Neuronal stem cell (in vitro differentiated cells): Measurements from ENCODE around the gene PARP6.

Experiments
- DNase-seq: peaks from one replicate; pipeline ENCODE4 v3.0.0-alpha.2; 2013; ENCODE audit warnings: low spot score
- H2AFZ ChIP-seq: one replicate; pipeline ENCODE4 v1.6.1; 2013; ENCODE audit warnings: mild to moderate bottlenecking, low read length, inconsistent platforms
- H2AK5ac ChIP-seq: 2 replicates; pipeline ENCODE4 v1.6.1; 2013; ENCODE audit warnings: low read depth, mild to moderate bottlenecking, inconsistent platforms, low read length, moderate library complexity, mixed read lengths
- H2BK120ac ChIP-seq: 2 replicates; pipeline ENCODE4 v1.6.1; 2013; ENCODE audit warnings: low read depth, mild to moderate bottlenecking, inconsistent platforms, low read length, moderate library complexity, mixed read lengths
- H2BK12ac ChIP-seq: one replicate; pipeline ENCODE4 v1.6.1; 2013; ENCODE audit warnings: low read length, inconsistent platforms
- H2BK15ac ChIP-seq: 2 replicates; pipeline ENCODE4 v1.6.1; 2013; ENCODE audit warnings: mild to moderate bottlenecking, low read length, inconsistent platforms, mixed read lengths
- H2BK5ac ChIP-seq: one replicate; pipeline ENCODE4 v1.6.1; 2013; ENCODE audit warnings: inconsistent platforms, mild to moderate bottlenecking, low read length, moderate library complexity
- H3K14ac ChIP-seq: one replicate; pipeline ENCODE4 v1.6.1; 2013; ENCODE audit warnings: low read length, inconsistent platforms
- H3K18ac ChIP-seq: 2 replicates; pipeline ENCODE4 v1.6.1; 2013; ENCODE audit warnings: low read length, inconsistent platforms
- H3K23ac ChIP-seq: 2 replicates; pipeline ENCODE4 v1.6.1; 2013; ENCODE audit warnings: low read depth, mild to moderate bottlenecking, mixed read lengths, low read length, inconsistent platforms; ENCODE audit not compliant: poor library complexity
- H3K27ac ChIP-seq: replicated peaks from 3 replicates; pipeline ENCODE4 v1.5.1; 2013; ENCODE audit warnings: low read length, inconsistent platforms
- H3K27me3 ChIP-seq, 3 experiments: 2 replicates each; pipeline ENCODE4 v1.6.1; 2013; ENCODE audit warnings: low read length in 3 of 3, mild to moderate bottlenecking in 2 of 3, inconsistent platforms in 1 of 3, low read depth in 1 of 3, mixed read lengths in 1 of 3, moderate library complexity in 1 of 3; ENCODE audit not compliant: control insufficient read depth in 3 of 3, insufficient read depth in 3 of 3
- H3K36me3 ChIP-seq, 2 donors: replicated peaks in 1 of 2; 2 replicates each; pipeline ENCODE4 v1.6.1; 2013; ENCODE audit warnings: low read length in 2 of 2; ENCODE audit not compliant: control insufficient read depth in 2 of 2, insufficient read depth in 2 of 2
- H3K4ac ChIP-seq: 2 replicates; pipeline ENCODE4 v1.6.1; 2013; ENCODE audit warnings: inconsistent platforms, mild to moderate bottlenecking, low read length, moderate library complexity
- H3K4me1 ChIP-seq, 2 donors: 1 replicate in 1 of 2; 2 replicates in 1 of 2; pipeline ENCODE4 v1.6.1; 2013; ENCODE audit warnings: low read length in 2 of 2, low read depth in 1 of 2; ENCODE audit not compliant: control insufficient read depth in 2 of 2, insufficient read depth in 1 of 2
- H3K4me2 ChIP-seq: one replicate; pipeline ENCODE4 v1.6.1; 2013; ENCODE audit warnings: mild to moderate bottlenecking, low read length, inconsistent platforms; ENCODE audit not compliant: insufficient read depth, poor library complexity, severe bottlenecking
- H3K4me3 ChIP-seq, 2 donors: 2 replicates each; pipeline ENCODE4 v1.5.1; 2013; ENCODE audit warnings: low read length in 2 of 2, mild to moderate bottlenecking in 2 of 2, inconsistent platforms in 1 of 2, moderate library complexity in 1 of 2
- H3K79me1 ChIP-seq: one replicate; pipeline ENCODE4 v1.6.1; 2013; ENCODE audit warnings: low read depth, mild to moderate bottlenecking, inconsistent platforms, low read length, moderate library complexity
- H3K9ac ChIP-seq: one replicate; pipeline ENCODE4 v1.6.1; 2013; ENCODE audit warnings: mild to moderate bottlenecking, low read depth, low read length, inconsistent platforms; ENCODE audit not compliant: poor library complexity
- H3K9me3 ChIP-seq, 2 donors: replicated peaks in 1 of 2; 2 replicates each; pipeline versions ENCODE3 to v1.6.1; 2013; ENCODE audit warnings: low read length in 2 of 2, mild to moderate bottlenecking in 2 of 2, inconsistent platforms in 1 of 2, low read depth in 1 of 2, mixed read lengths in 1 of 2, moderate library complexity in 1 of 2; ENCODE audit not compliant: control insufficient read depth in 2 of 2, insufficient read depth in 1 of 2
- H4K8ac ChIP-seq: one replicate; pipeline ENCODE4 v1.6.1; 2013; ENCODE audit warnings: low read depth, mild to moderate bottlenecking, inconsistent platforms, low read length, moderate library complexity
- H4K91ac ChIP-seq: one replicate; pipeline ENCODE4 v1.6.1; 2013; ENCODE audit warnings: low read length, low read depth, mild to moderate bottlenecking, inconsistent platforms; ENCODE audit not compliant: poor library complexity
- WGBS, 2 donors: extraction: QIAGEN DNeasy Blood & Tissue Kit; methylation state at CpG; one replicate each; pipeline ENCODE4 v1.1.7; 2013; ENCODE audit warnings: missing lambda C conversion rate in 2 of 2, mixed read lengths in 1 of 2; ENCODE audit not compliant: insufficient read length in 2 of 2, insufficient replicate concordance in 1 of 2; ENCODE audit errors: extremely low coverage in 2 of 2; 5-methylcytosine and 5-hydroxymethylcytosine counted together

Gene PARP6

DNA sequence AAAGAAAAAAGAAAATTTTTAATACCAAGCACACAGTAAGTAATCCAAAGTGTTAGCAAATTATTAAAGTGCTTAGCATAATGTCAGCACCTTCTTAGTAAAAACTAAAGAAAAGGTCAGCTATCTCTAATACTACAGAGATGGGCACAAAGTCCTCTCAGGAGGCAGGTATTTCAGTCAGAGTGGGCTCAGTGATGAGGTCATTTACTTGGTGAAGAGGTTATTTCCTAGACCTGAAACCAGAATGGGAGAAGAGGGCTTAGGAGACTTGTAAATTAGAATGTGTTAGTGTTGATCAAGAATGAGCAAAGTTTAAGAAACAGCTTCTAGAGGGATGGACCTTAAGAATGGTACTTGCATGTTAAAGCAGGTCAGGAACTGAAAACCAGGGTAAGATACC is 32.7 kb downstream of the PARP6 start:
- no peak overlapping the region for H2AFZ ChIP-seq
- H2BK15ac ChIP-seq: no peak overlapping the region
- H3K18ac ChIP-seq: no peak overlapping the region
- no peak overlapping the region for H4K8ac ChIP-seq
- H3K23ac ChIP-seq: no peak overlapping the region
- H2BK12ac ChIP-seq: no peak overlapping the region
- H3K14ac ChIP-seq: no peak overlapping the region
- H3K4me1 ChIP-seq: peaks cover 0 to 9% of the 10 kb centered on the region in 2 donors
- H3K4me2 ChIP-seq: no peak overlapping the region
- H3K36me3 ChIP-seq: peaks cover 13 to 60% of the 10 kb centered on the region in 2 donors
- H2BK5ac ChIP-seq: no peak overlapping the region
- H3K79me1 ChIP-seq: no peaks in the 10 kb centered on the region
- no peak overlapping the region for H3K4me3 ChIP-seq
- H3K9me3 ChIP-seq: no peaks in the 10 kb centered on the region
- no peak overlapping the region for H4K91ac ChIP-seq
- no peak for DNase-seq
- H2BK120ac ChIP-seq: no peak overlapping the region
- H3K9ac ChIP-seq: no peak overlapping the region
- H2AK5ac ChIP-seq: no peak overlapping the region
- no peaks in the 10 kb centered on the region for H3K27me3 ChIP-seq
- no peak overlapping the region for H3K4ac ChIP-seq
- no peak overlapping the region for H3K27ac ChIP-seq

DNA sequence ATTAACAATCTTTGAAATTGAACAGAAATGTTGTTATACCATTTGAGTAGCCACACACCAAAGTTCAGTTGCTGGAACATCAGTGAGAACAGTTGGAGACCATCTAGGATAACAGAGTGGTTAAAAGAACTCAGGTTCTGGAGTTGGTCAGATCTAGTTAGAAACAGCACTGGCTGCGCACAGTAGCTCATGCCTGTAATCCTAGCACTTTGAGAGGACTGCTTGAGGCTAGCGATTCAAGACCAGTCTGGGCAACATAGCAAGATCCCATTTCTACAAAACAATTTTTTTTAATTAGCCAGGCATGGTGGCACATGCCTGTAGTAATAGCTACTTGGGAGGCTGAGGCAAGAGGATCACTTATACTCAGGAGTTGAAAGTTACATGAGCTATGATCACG is 33.8 kb downstream of the PARP6 start:
- H2BK5ac ChIP-seq: no peak overlapping the region
- no peak overlapping the region for H3K9ac ChIP-seq
- no peak overlapping the region for H3K4ac ChIP-seq
- H3K4me2 ChIP-seq: no peak overlapping the region
- H2AK5ac ChIP-seq: no peak overlapping the region
- no peaks in the 10 kb centered on the region for H3K79me1 ChIP-seq
- H3K23ac ChIP-seq: no peak overlapping the region
- H4K91ac ChIP-seq: no peak overlapping the region
- no CpG with 5 or more reads among the region's 3 CpGs for WGBS, 2 donors
- no peaks in the 10 kb centered on the region for H3K9me3 ChIP-seq
- no peaks in the 10 kb centered on the region for H3K27me3 ChIP-seq
- no peak overlapping the region for H3K27ac ChIP-seq
- H3K4me3 ChIP-seq: no peak overlapping the region
- no peak overlapping the region for H2BK12ac ChIP-seq
- H3K36me3 ChIP-seq: peaks cover 13 to 49% of the 10 kb centered on the region in 2 donors
- peaks cover 0 to 9% of the 10 kb centered on the region in 2 donors for H3K4me1 ChIP-seq
- DNase-seq: no peak
- no peak overlapping the region for H2AFZ ChIP-seq
- H2BK120ac ChIP-seq: no peak overlapping the region
- H3K14ac ChIP-seq: no peak overlapping the region
- H3K18ac ChIP-seq: no peak overlapping the region
- H2BK15ac ChIP-seq: no peak overlapping the region
- no peak overlapping the region for H4K8ac ChIP-seq

GRCh38 chr15:72237853-72238224 is 34.5 kb downstream of the PARP6 start:
- Histone ChIP-seq H2BK12ac (no peak overlapping the region), H3K4me3 (no peak overlapping the region), H3K9me3 (no peaks in the 10 kb centered on the region), H2BK5ac (no peak overlapping the region), H2AFZ (no peak overlapping the region), H3K79me1 (no peaks in the 10 kb centered on the region), H3K9ac (no peak overlapping the region), H3K4ac (no peak overlapping the region), H3K4me1 (peaks cover 1 to 6% of the 10 kb centered on the region in 2 donors), H2BK120ac (no peak overlapping the region), H4K8ac (no peak overlapping the region), H3K4me2 (no peak overlapping the region), H4K91ac (no peak overlapping the region), H2AK5ac (no peak overlapping the region), H3K23ac (no peak overlapping the region), H3K27me3 (no peaks in the 10 kb centered on the region), H3K18ac (no peak overlapping the region), H3K36me3 (peaks cover 12 to 42% of the 10 kb centered on the region in 2 donors), H2BK15ac (no peak overlapping the region), H3K27ac (no peak overlapping the region), H3K14ac (no peak overlapping the region)
- no peak for DNase-seq
- WGBS, 2 donors: no CpG with 5 or more reads among the region's 1 CpG

- peaks cover 4 to 6% of the 10 kb centered on the region in 2 donors for H3K4me1 ChIP-seq
- no peak overlapping the region for H3K23ac ChIP-seq
- no peak overlapping the region for H2BK15ac ChIP-seq
- H3K79me1 ChIP-seq: no peaks in the 10 kb centered on the region
- no peak overlapping the region for H2BK5ac ChIP-seq
- no peak overlapping the region for H3K18ac ChIP-seq
- H3K9ac ChIP-seq: no peak overlapping the region
- H2BK120ac ChIP-seq: no peak overlapping the region
- H2BK12ac ChIP-seq: no peak overlapping the region
- DNase-seq: no peak
- no peaks in the 10 kb centered on the region for H3K27me3 ChIP-seq
- no CpG with 5 or more reads among the region's 3 CpGs for WGBS, 2 donors
- no peak overlapping the region for H4K8ac ChIP-seq
- no peak overlapping the region for H3K4me2 ChIP-seq
- H3K36me3 ChIP-seq: peaks cover 12 to 36% of the 10 kb centered on the region in 2 donors
- H3K4ac ChIP-seq: no peak overlapping the region
- no peaks in the 10 kb centered on the region for H3K9me3 ChIP-seq
- no peak overlapping the region for H2AFZ ChIP-seq
- H4K91ac ChIP-seq: no peak overlapping the region
- H2AK5ac ChIP-seq: no peak overlapping the region
- no peak overlapping the region for H3K14ac ChIP-seq
- no peak overlapping the region for H3K27ac ChIP-seq
- no peak overlapping the region for H3K4me3 ChIP-seq
These were observed 35.1 kb downstream of the PARP6 start for GRCh38 chr15:72237029-72237852.
